Measurements from ENCODE around the gene RER1.

RER1 gene

GRCh38 chr1:2354511-2355372 lies 36.9 kb upstream of the RER1 start:
- DNase-seq = no peak

- DNase-seq = no peak
Observed at GRCh38 chr1:2355373-2356261, 36.0 kb upstream of the RER1 start.

GRCh38 chr1:2356401-2356800 lies 35.2 kb upstream of the RER1 start:
- DNase-seq = no peak

DNA sequence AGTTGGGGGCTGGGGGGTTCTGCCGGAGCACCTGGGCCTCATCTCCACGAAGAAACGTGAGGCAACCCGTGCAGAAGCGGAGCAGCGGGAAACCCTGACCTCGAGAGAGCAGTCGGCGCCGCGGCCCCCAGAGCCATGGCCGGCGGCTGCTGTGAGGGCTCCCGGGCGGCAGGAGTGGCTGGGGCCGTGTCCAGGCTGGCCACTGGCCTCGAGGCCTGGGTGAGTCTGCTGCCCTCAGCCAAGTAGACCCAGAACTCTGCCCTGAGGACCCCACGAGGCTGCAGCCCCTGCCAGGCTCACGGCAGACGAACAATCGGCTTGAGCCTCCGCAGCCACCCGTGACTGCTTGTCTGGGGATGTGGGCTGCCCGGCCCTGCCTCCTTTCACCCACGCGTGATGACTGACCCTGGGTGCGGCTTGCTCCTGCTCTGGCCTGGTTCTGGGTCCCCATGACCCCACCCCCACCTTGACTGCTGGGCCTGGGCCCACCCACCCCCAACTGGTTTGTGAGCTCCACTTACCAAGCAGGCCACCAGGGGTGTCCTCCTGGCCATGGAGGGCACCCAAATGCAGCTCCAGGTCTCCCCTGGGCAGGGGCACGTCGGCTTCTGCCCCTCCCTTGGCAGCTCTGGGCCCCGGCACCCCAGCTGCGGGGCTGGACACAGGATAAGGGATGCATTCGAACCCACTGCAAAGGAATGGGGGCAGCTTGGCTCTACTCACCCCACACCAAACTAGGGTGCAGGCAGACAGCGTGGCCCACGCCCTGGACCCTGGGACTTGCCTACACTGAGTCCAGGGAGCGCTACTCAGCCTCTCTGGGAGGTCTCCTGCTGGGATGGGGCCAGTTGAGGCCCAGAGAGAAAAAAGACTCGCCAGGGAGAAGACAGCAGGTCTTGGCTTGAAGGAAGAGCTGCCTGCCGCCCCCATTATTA lies 34.5 kb upstream of the RER1 start:
- no peak for DNase-seq

GRCh38 chr1:2358072-2358471 lies 33.6 kb upstream of the RER1 start:
- DNase-seq = no peak

GRCh38 chr1:2358651-2359640 lies 32.7 kb upstream of the RER1 start:
- no peak for DNase-seq

- DNase-seq = no peak
Observed at GRCh38 chr1:2360588-2361364, 30.9 kb upstream of the RER1 start.

DNA sequence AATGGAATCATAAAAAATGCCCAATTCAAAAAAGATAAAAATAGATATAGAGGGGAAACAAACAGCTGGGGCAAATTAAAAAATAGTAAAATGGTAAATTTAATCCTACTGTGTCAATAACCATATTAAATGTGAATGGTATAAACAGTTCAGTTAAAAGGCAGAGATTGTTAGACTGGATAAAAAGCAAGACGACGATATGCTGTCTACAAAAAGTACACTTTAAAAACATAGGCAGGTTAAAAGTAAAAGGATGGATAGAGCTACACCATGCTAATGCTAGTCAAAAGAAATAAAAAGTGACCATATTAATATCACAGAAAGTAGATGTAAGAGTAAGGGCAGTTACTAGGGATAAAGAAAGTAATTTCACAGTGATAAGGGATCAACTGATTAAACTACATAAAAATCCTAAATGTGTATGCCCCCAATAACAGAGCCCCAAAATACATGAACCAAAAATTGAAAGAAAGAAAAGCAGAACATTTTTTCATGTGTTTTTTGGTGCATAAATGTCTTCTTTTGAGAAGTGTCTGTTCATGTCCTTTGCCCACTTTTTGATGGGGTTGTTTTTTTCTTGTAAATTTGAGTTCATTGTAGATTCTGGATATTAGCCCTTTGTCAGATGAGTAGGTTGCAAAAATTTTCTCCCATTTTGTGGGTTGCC lies 27.7 kb upstream of the RER1 start:
- DNase-seq = no peak

GRCh38 chr1:2368053-2368744 lies 23.4 kb upstream of the RER1 start:
- no peak for DNase-seq

DNA sequence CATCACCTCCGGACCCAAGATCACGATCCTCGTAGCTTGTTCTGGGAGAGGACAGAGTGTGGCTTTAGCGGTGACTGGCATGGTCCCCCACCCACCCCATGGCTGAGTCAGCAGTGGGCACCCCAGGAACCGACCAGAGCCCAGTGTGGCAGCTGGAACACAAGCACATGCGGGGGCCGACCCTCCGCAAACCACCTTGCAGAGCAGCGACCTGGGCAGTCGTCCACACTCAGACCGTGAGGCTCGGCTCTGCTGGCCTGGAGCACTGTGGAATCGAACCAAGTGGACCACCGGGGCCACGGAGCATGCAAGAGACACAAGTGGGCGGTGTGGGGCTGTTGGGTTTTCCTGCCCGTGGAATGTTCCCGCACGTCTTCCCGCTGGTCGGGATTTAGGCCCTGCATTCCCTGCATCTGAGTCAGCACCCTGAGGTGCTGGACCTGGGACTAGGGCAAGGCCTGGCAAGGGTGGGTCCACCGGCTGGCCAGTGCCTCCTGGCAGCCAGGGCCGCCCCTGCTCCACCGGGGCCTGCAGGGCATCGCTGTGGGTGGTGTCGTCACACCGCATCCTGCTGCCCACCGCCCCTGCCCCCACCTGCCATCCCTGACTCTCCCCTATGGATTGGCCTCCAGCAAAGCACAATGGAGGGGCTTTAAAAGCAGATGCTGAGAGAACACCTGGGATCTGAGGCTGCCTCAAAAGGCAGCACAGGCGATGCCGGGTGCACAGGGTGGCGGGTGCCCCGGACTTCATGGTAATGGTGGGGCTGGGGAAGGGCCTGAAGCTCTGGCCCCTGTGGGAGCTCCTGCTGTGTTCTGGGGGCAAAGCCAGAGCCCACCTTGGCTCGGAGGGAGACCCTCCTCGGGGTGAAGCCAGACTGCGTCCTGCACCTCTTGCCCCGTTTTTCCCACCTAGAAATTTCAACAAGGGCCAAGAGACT lies 18.8 kb upstream of the RER1 start:
- DNase-seq = no peak

GRCh38 chr1:2373551-2374251 lies 17.9 kb upstream of the RER1 start:
- no peak for DNase-seq

GRCh38 chr1:2374252-2375155 lies 17.1 kb upstream of the RER1 start:
- no peak for DNase-seq

GRCh38 chr1:2375246-2375922 lies 16.3 kb upstream of the RER1 start:
- DNase-seq = no peak

GRCh38 chr1:2375923-2376260 lies 15.7 kb upstream of the RER1 start:
- DNase-seq = no peak

GRCh38 chr1:2376261-2376741 lies 15.3 kb upstream of the RER1 start:
- no peak for DNase-seq

All from activated effector memory CD4-positive, alpha-beta T cell treated with Interleukin-2 at 50 U/mL for 16 hours (primary cell).